Peyer's patch (tissue), 4 donors: Measurements from ENCODE around the gene CELSR1. TPM values are rescaled to one million over a fixed set of nuclear protein-coding genes. Genes with fewer than 3 reads are reported as not detected.

Experiments
- DNase-seq, 3 donors: peaks; one replicate each; pipeline ENCODE4 v3.0.0-alpha.2; 2017 to 2019
- H3K27ac ChIP-seq, 4 donors: fragments of 200-600 bp; sonication (generic); one replicate each; pipeline ENCODE4 v1.5.1; 2016 to 2019
- H3K27me3 ChIP-seq, 2 donors: fragments of 200-600 bp; sonication (generic); one replicate each; pipeline ENCODE4 v1.5.1; 2019
- H3K36me3 ChIP-seq, 3 donors: fragments of 200-600 bp; sonication (generic); one replicate each; pipeline ENCODE4 v1.5.1; 2016 to 2019
- H3K4me1 ChIP-seq, 4 donors: fragments of 200-600 bp; sonication (generic); one replicate each; pipeline ENCODE4 v1.5.1; 2016 to 2019
- H3K4me3 ChIP-seq, 4 donors: fragments of 200-600 bp; sonication (generic); 1 replicate in 3 of 4; 2 replicates in 1 of 4; pipeline ENCODE4 v1.5.1; 2016 to 2019; ENCODE audit warnings: mild to moderate bottlenecking in 1 of 4
- H3K9me3 ChIP-seq, 4 donors: fragments of 200-600 bp; sonication (generic); one replicate each; pipeline ENCODE4 v1.5.1; 2016 to 2019; ENCODE audit warnings: mild to moderate bottlenecking in 1 of 4
- CTCF ChIP-seq, 6 experiments: fragments of 450-650 bp in 4 of 6; fragments of 200-600 bp in 2 of 6; sonication (generic) in 1 of 6; IDR thresholded peaks; one replicate each; pipeline ENCODE4 v1.5.1; 2017 to 2019; ENCODE audit warnings: antibody characterized with exemption in 6 of 6, mild to moderate bottlenecking in 3 of 6, moderate library complexity in 1 of 6
- POLR2A ChIP-seq, 2 donors: fragments of 450-650 bp; IDR thresholded peaks; one replicate each; pipeline ENCODE4 v1.5.1; 2017; ENCODE audit warnings: antibody characterized with exemption in 2 of 2, mild to moderate bottlenecking in 2 of 2, moderate library complexity in 2 of 2
- total RNA-seq, 4 donors: library from RNA; depleted of rRNA; stranded (reverse); fragments of >200 nt; gene quantifications; one replicate each; pipeline ENCODE4 v1.1.0, GENCODE V29; 2016

Gene CELSR1
- total RNA-seq, 4 donors from 2014 or later = 1.1 to 22.3 (median 1.5) TPM

DNA sequence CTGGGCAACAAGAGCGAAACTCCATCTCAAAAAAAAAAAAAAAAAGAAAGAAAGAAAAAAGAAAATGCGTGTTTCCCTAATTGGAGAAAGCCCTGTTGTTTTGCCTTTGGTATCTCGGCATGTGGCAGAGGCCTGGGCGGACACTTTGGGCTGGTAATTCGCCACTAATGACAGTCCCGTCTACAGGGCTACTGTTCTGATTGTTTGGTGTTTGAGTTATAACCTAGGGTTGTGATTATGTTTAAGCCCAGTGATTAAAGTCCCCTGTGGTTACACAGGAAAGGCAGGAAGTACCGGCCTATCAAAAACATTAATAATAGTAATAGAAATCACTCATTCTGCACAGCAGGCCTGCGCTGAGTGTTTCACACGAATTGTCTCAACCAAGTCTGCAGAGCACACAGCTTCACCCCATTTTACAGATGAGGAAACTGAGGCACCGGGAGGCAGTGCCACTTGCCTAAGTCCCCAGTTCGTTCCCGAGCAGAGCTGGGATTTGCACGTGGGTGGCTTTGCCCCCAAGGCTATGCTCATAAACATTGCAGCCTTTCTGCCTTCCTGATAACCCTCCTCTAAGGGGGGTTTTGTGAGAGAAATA lies 43.6 kb upstream of the CELSR1 start:
- DNase-seq = peak in 2 of 3 donors; percentile 44 to 53
- H3K27me3 ChIP-seq = no peaks in the 10 kb centered on the region
- TF ChIP-seq CTCF (IDR thresholded peaks at IDR 0.05) (no peak), POLR2A (IDR thresholded peaks at IDR 0.05) (peak in 1 of 2 donors; percentile 4)
- H3K4me3 ChIP-seq = peak overlapping the region in 2 of 4 donors; percentile 6 to 92
- peak overlapping the region in 3 of 4 donors; percentile 84 to 92 (median 91) for H3K27ac ChIP-seq
- H3K36me3 ChIP-seq = no peaks in the 10 kb centered on the region
- peaks cover 14 to 78% (median 32%) of the 10 kb centered on the region in 4 donors for H3K4me1 ChIP-seq
- no peaks in the 10 kb centered on the region for H3K9me3 ChIP-seq

- no peaks in the 10 kb centered on the region for H3K27me3 ChIP-seq
- peak overlapping the region in 3 of 4 donors; percentile 84 to 92 (median 91) for H3K27ac ChIP-seq
- no peak for TF ChIP-seq CTCF (IDR thresholded peaks at IDR 0.05)
- TF ChIP-seq POLR2A (IDR thresholded peaks at IDR 0.05) = no peak
- H3K36me3 ChIP-seq = no peaks in the 10 kb centered on the region
- H3K4me3 ChIP-seq = peak overlapping the region in 2 of 4 donors; percentile 92 to 93
- peak in 2 of 3 donors; percentile 45 to 57 for DNase-seq
- peaks cover 14 to 76% (median 32%) of the 10 kb centered on the region in 4 donors for H3K4me1 ChIP-seq
- no peaks in the 10 kb centered on the region for H3K9me3 ChIP-seq
Measured at GRCh38 chr22:46579751-46580449, 42.5 kb upstream of the CELSR1 start.

- H3K27me3 ChIP-seq = no peaks in the 10 kb centered on the region
- peaks cover 14 to 70% (median 32%) of the 10 kb centered on the region in 4 donors for H3K4me1 ChIP-seq
- H3K36me3 ChIP-seq = no peaks in the 10 kb centered on the region
- peak in 2 of 3 donors; percentile 70 to 76 for DNase-seq
- peak overlapping the region in 2 of 4 donors; percentile 92 to 93 for H3K4me3 ChIP-seq
- no peaks in the 10 kb centered on the region for H3K9me3 ChIP-seq
- peak overlapping the region; percentile 60 to 92 (median 88) for H3K27ac ChIP-seq
- TF ChIP-seq CTCF (IDR thresholded peaks at IDR 0.05) = peak in 1 of 6 experiments; percentile 7
- peak in 1 of 2 donors; percentile 53 for TF ChIP-seq POLR2A (IDR thresholded peaks at IDR 0.05)
Measured at GRCh38 chr22:46578824-46579561, 41.6 kb upstream of the CELSR1 start.

GRCh38 chr22:46578251-46578823 lies 40.9 kb upstream of the CELSR1 start:
- Histone ChIP-seq H3K4me1 (peaks cover 14 to 71% (median 32%) of the 10 kb centered on the region in 4 donors), H3K9me3 (no peaks in the 10 kb centered on the region), H3K4me3 (peak overlapping the region; percentile 62 to 93 (median 87)), H3K27ac (peak overlapping the region; percentile 60 to 92 (median 88)), H3K27me3 (no peaks in the 10 kb centered on the region), H3K36me3 (no peaks in the 10 kb centered on the region)
- TF ChIP-seq POLR2A (IDR thresholded peaks at IDR 0.05) (no peak), CTCF (IDR thresholded peaks at IDR 0.05) (no peak)
- DNase-seq = peak in 2 of 3 donors; percentile 53 to 59
